Activated CD8-positive, alpha-beta memory T cell treated with anti-CD3 and anti-CD28 coated beads for 36 hours (primary cell): ENCODE results near the gene IRAK2. TPM values are rescaled to one million over a fixed set of nuclear protein-coding genes. Genes with fewer than 3 reads are reported as not detected.

ENCODE experiments used
- CTCF ChIA-PET: fragments of 350-600 bp; sonication (Branson Sonifier 250); formaldehyde crosslinking; loops from one replicate; lab custom pipeline; 2021; ENCODE audit warnings: antibody characterized with exemption; lab: Charles Lee
- POLR2A ChIA-PET: fragments of 350-600 bp; sonication (Branson Sonifier 250); formaldehyde crosslinking; loops from one replicate; lab custom pipeline; 2021; ENCODE audit warnings: antibody characterized with exemption; lab: Charles Lee
- total RNA-seq, 2 experiments: library from RNA; stranded (reverse); gene quantifications; one replicate each; pipeline ENCODE4 v1.2.3, GENCODE V29; 2021

Gene IRAK2
- total RNA-seq, 2 experiments from 2014 or later = 4.0 TPM

DNA sequence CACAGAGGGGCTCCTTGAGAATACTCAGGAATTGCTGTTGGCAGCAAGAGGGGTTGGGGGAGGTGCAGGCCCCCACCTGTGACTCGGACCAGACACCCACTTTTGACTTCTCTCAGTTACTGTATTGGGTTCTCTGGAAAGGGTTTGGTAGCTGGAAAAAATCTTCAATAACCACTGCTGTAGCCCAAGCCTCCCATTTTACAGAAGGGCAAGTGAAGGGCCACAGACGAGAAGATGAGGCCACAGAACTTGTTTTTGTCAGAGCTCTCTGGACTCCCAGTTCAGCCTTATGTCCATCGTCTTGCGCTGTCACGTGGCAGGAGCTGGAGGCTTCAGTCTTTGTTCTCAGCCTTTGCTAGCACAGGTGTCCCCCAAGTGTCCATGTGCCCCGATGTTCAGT is 70.8 kb downstream of the IRAK2 start:
- ChIA-PET POLR2A (no interaction called here), CTCF (interaction anchor here (0.7 kb wide), 1 partner anchor 336 kb away, joined by 3 read pairs; no protein-coding TSS in a partner anchor)

GRCh38 chr3:10238345-10239183 is 73.8 kb downstream of the IRAK2 start:
- POLR2A ChIA-PET = no interaction called here
- CTCF ChIA-PET = interaction anchor here (0.5 to 1.2 kb wide), 3 partner anchors 9 to 39 kb away, joined by 3 read pairs; no protein-coding TSS in a partner anchor

DNA sequence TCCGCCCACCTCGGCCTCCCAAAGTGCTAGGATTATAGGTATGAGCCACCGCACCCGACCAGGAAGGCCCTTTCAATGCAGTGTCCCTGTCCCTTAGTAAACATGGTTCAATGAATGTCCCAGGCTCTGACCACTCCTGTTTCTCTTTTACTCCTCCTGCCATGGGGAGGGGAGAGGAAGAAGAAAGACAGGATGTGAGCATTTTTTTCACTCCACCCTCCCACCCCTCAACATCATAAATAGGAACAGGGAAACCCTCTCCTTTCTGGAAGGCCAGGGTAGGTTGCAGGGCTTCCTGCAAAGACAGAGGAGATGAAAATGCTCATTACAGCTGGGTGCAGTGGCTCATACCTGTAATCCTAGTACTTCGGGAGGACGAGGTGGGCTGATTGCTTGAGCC is 76.1 kb downstream of the IRAK2 start:
- ChIA-PET CTCF (interaction anchor here (0.6 to 1.0 kb wide), 2 partner anchors 22 to 224 kb away, joined by 3 to 4 read pairs; no protein-coding TSS in a partner anchor), POLR2A (no interaction called here)

- POLR2A ChIA-PET = interaction anchor here (0.5 to 1.3 kb wide), 4 partner anchors 38 to 127 kb away, joined by 4 to 7 read pairs (median 4); no protein-coding TSS in a partner anchor
These were observed 77.7 kb downstream of the IRAK2 start for GRCh38 chr3:10242182-10243065.

DNA sequence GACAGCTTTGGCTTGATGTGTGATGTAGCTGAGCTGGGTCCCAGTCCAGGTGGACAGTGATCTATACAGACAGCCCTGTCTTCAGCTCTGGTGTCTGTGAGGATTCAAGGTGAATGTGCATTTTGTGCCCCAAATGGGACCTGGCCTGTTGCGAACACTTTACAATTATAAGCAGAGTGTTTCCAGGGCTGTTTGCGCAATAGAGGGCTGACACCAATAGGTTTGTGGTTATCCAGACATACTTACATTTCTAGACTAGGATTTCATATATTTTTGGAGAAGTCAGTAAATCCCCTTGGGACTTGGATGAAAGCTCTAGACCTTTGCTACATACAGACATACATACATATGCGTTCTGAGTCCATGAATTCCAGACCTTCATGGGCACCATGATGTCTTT is 79.3 kb downstream of the IRAK2 start:
- CTCF ChIA-PET = interaction anchor here (1.2 kb wide), 1 partner anchor 19 kb away, joined by 3 read pairs; no protein-coding TSS in a partner anchor
- POLR2A ChIA-PET = interaction anchor here (0.5 kb wide), 1 partner anchor 96 kb away, joined by 5 read pairs; no protein-coding TSS in a partner anchor

More at GRCh38 chr3:10242182-10243065, 77.7 kb downstream of the IRAK2 start:
- CTCF ChIA-PET = interaction anchor here (0.6 to 1.3 kb wide), 6 partner anchors 13 to 289 kb away, joined by 3 to 6 read pairs (median 3); partner anchors contain the start of gene VHL

DNA sequence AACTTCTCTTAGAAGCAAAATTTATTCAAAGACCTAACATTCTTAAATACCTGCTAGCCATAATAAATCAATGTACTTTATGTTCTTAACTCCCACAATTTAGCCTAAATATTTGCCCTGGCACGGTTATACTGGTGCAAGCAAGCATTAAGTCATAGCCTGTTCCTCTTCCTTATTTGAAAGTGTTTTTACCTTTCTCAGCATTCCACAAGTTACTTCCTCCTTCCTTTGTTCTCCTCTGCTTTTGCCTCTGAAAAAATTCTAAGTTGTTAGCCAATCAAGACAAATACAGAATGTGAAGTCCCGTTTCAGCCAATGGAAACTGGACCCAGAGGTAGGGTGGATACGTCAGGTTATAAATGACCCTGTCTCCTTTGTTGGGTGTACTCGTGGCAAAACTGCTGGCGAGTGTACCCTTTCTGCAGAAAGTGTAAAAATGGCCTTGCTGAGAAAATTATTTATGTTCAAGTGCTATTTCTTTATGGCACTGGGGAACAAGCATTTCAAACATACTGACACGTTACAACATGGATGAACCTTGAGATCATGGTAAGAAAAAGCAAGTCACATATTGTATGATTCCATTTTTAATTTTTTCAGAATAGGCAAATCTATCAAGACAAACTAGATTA is 80.5 kb downstream of the IRAK2 start:
- ChIA-PET POLR2A (no interaction called here), CTCF (interaction anchor here (1.2 kb wide), 1 partner anchor 18 kb away, joined by 3 read pairs; no protein-coding TSS in a partner anchor)

DNA sequence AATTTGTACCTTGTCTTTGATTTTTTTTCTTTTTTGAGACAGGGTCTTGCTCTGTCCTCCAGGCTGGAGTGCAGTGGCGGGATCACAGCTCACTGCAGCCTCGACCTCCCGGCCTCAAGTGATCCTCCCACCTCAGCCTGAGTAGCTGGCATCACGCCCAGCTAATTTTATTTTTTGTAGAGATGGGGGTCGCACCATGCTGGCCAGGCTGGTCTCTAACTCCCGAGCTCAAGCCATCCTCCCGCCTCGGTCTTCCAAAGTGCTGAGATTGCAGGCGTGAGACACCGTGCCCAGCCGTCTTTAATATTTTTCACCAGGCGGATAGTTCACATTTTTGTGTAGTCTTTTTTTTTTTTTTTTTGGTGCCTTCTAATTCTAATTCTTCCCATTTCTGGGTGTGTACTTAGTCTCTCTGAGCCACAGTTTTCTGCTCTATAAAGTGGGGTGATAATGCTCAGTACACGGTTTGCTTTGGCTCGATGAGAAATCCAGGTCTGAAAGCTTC is 83.0 kb downstream of the IRAK2 start:
- ChIA-PET CTCF (interaction anchor here (0.7 to 1.5 kb wide), 8 partner anchors 10 to 517 kb away, joined by 3 to 4 read pairs (median 3); no protein-coding TSS in a partner anchor), POLR2A (interaction anchor here (0.7 to 1.8 kb wide), 6 partner anchors 49 to 469 kb away, joined by 3 to 13 read pairs (median 4); partner anchors contain the start of gene VHL)

DNA sequence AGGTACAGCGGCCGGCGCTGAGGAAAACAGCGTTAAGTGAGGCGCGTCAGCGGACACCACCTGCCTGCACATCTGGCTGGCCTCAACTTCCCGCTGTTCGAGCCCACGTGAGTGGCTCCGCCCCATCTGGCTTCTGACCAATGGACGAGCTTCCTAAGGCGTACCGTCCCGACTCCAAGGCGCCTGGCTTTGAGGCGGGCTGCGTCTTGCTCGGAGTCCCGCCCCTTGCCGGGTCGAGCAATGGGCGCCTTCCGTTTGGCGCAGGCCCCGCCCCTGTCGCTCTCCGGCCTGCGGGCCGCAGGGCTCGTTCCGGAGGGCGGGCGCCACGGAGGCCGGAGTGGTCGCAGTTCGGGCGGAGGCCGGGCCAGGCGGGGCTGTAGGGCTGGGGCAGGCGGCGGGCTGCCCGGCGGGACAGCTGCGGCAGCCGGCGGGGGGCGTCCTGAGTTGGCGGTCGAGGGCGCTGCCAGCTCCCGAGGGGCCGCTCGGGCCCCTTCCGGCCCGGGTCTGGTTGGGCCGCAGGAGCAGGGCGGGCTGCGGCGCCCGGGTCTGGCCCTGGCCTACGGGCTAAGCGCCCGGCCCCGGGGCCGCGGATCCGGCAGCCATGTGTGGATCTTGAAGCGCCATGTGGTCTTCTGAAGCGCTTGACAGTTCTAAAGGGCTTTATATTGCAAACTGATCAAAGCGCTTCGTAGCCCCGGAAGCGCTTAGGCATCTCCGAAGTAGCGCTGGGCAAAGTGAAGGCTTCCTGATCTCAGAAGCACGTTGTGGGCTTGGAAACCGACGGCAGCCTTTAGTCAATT is 83.7 kb downstream of the IRAK2 start, which contains the start of gene TATDN2:
TSS of gene TATDN2 (plus strand) at position 276 of the 800 bp plus-strand sequence. CDS start 742 bp downstream, outside the sequence.
- ChIA-PET POLR2A (interaction anchor here (0.8 to 1.8 kb wide), 7 partner anchors 20 to 470 kb away, joined by 3 to 13 read pairs (median 3); partner anchors contain the start of gene VHL), CTCF (interaction anchor here (0.7 to 1.5 kb wide), 7 partner anchors 12 to 517 kb away, joined by 3 to 4 read pairs (median 3); no protein-coding TSS in a partner anchor)

GRCh38 chr3:10248984-10249748 is 84.4 kb downstream of the IRAK2 start:
- ChIA-PET CTCF (interaction anchor here (0.7 to 1.2 kb wide), 2 partner anchors 11 to 22 kb away, joined by 3 to 4 read pairs; no protein-coding TSS in a partner anchor), POLR2A (interaction anchor here (0.7 to 1.8 kb wide), 7 partner anchors 10 to 471 kb away, joined by 3 to 13 read pairs (median 3); partner anchors contain the start of gene VHL)

DNA sequence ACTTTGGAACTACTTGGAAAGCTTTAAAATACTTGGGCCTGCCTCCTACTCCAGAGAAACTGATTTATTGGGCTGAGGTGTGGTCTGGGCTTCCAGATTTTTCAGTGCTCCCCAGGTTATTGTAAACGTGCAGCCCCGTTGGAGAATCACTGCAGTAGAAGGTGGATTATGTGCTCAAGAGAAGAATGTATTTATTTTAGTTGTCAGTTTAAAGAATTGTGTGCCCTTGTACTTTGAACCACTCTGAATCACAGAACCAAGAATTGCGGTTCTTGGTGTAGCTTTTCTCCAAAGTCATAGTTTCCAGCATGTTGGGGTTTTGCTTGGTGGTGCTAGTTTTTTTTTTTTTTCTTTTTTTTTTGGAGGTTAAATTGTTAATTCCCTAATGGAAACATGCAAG is 85.1 kb downstream of the IRAK2 start:
- ChIA-PET POLR2A (interaction anchor here (0.7 to 1.1 kb wide), 3 partner anchors 10 to 34 kb away, joined by 3 to 6 read pairs (median 3); no protein-coding TSS in a partner anchor), CTCF (no interaction called here)

DNA sequence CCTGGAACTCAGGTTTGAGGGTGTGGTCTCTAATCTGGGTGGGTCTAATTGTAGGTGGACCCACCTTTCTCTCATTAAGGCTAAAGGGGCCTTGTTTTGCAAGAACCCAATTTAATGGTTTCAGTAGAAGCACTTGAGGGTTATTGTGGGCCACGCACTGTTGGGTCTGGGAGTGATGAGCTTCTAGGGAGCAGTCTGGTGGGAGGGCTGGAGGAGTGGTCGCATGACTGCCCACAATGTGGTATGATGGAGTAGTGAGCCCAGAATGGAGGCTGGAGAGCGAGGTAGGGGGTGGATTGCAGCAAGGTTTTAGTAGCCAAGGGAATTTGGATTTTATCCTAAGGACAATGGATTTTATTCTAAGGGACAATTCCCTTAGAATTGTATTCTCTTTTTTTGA is 86.3 kb downstream of the IRAK2 start:
- POLR2A ChIA-PET = interaction anchor here (0.5 kb wide), 1 partner anchor 535 kb away, joined by 5 read pairs; no protein-coding TSS in a partner anchor
- CTCF ChIA-PET = no interaction called here

DNA sequence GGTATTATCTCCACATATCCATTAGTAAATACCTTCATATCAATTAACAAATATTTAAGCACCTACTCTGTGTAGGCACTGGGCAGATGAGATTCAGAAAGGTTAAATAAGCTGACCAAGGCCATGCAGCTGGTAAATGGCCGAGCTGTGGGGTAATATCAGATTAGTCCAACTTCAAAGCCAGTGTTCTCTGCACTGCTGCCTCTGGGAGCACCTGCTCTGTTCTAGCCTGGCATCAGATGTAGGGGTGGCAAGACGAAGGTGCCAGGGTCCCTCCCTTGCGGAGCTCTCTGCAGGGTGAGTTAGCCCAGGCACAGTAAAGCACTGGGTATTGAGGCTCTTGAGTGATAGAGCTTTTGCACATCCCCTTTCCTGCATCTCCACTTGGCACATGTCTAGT is 89.0 kb downstream of the IRAK2 start:
- ChIA-PET CTCF (interaction anchor here (0.6 to 1.1 kb wide), 2 partner anchors 8 to 9 kb away, joined by 3 read pairs; no protein-coding TSS in a partner anchor), POLR2A (no interaction called here)

GRCh38 chr3:10255835-10256234 is 91.1 kb downstream of the IRAK2 start:
- POLR2A ChIA-PET = no interaction called here
- CTCF ChIA-PET = no interaction called here

DNA sequence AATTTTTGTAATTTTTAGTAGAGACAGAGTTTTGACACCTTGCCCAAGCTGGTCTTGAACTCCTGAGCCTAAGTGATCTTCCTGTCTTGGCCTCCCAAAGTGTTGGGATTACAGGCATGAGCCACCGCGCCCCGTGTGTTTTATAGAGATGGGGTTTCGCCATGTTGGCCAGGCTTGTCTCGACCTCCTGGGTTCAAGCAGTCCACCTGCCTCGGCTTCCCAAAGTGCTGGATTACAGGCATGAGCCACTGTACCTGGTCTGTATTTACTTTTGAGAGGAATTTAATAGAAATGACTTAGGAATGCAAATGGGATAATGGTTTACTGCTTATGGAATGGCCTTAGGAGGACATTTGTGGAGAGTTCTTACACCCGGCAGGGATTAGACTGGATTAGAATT is 94.3 kb downstream of the IRAK2 start:
- POLR2A ChIA-PET = interaction anchor here (0.6 to 0.7 kb wide), 4 partner anchors 9 to 529 kb away, joined by 3 to 6 read pairs (median 4); no protein-coding TSS in a partner anchor
- CTCF ChIA-PET = no interaction called here

GRCh38 chr3:10259798-10260197 is 95.1 kb downstream of the IRAK2 start:
- POLR2A ChIA-PET = interaction anchor here (0.6 kb wide), 3 partner anchors 10 to 358 kb away, joined by 4 to 6 read pairs (median 4); no protein-coding TSS in a partner anchor
- CTCF ChIA-PET = interaction anchor here (1.1 kb wide), 1 partner anchor 11 kb away, joined by 3 read pairs; no protein-coding TSS in a partner anchor

- ChIA-PET POLR2A (no interaction called here), CTCF (interaction anchor here (1.1 kb wide), 1 partner anchor 11 kb away, joined by 3 read pairs; no protein-coding TSS in a partner anchor)
These were observed 95.5 kb downstream of the IRAK2 start for GRCh38 chr3:10260211-10260701.
